ENCODE measurements around the gene COL4A5. TPM values are rescaled to one million over a fixed set of nuclear protein-coding genes. Genes with fewer than 3 reads are reported as not detected.

The COL4A5 gene
- total and polyA plus RNA-seq, 2 of the 13 experiments (the other 11 are each of a cell fraction or from before 2014, with no cell fraction given): 39.5 to 45.5 TPM

GRCh38 chrX:108419401-108419800 lies 20.2 kb upstream of the COL4A5 start:
- Histone ChIP-seq H3K79me2 (ENCODE audit: insufficient read depth, low read length) (no peaks in the 10 kb centered on the region), H3K4me2 (ENCODE audit: low read depth, low read length) (no peak overlapping the region), H3K27ac (ENCODE audit: extremely low read length, insufficient read depth, low read length) (no peak overlapping the region), H4K20me1 (ENCODE audit: insufficient read depth, low read length) (no peaks in the 10 kb centered on the region), H2AFZ (ENCODE audit: low read length) (no peak overlapping the region), H3K36me3 (replicated peaks in 1 of 2; ENCODE audit: control insufficient read depth in 1 of 2, insufficient read depth in 2 of 2, low read length in 2 of 2) (no peaks in the 10 kb centered on the region), H3K4me3 (replicated peaks in 1 of 3; ENCODE audit: insufficient read depth in 1 of 3, low read depth in 2 of 3, low read length in 3 of 3) (no peak overlapping the region), H3K9ac (ENCODE audit: insufficient read depth, low read depth, low read length) (no peak overlapping the region), H3K27me3 (ENCODE audit: control insufficient read depth in 1 of 2, insufficient read depth in 2 of 2, low read length in 2 of 2) (no peaks in the 10 kb centered on the region), H3K4me1 (ENCODE audit: insufficient read depth, low read length) (no peaks in the 10 kb centered on the region), H3K9me3 (ENCODE audit: low read length) (no peaks in the 10 kb centered on the region)
- CTCF ChIA-PET (ENCODE audit: low intra/inter-chr PET ratio, low total read pairs): no interaction called here
- no TSS peak for BruUV-seq (replicated peaks)
- in situ Hi-C loops (cut with HindIII; ENCODE audit: extremely low pct_ligation_motif_present, low pct_unique_long_range_greater_than_20kb) (no loop called here), intact Hi-C loops (cut with micrococcal nuclease; ENCODE audit: unreplicated experiment) (no loop called here)
- FAIRE-seq (no peak), DNase-seq (ENCODE audit: low spot score) (no peak), ATAC-seq (no peak)
- POLR2A ChIA-PET: no interaction called here
- TF ChIP-seq FOXM1 (CRISPR knock-in tag; IDR thresholded peaks at IDR 0.05): no peak
- TF ChIP-seq ZNF256 (CRISPR knock-in tag; conservative IDR thresholded peaks at IDR 0.05): no peak
- TF ChIP-seq FOXO1 (CRISPR knock-in tag; IDR thresholded peaks at IDR 0.05): no peak
- TF ChIP-seq ZKSCAN5 (CRISPR knock-in tag; IDR thresholded peaks at IDR 0.05): no peak
- no peak for TF ChIP-seq ZSCAN20 (CRISPR knock-in tag; IDR thresholded peaks at IDR 0.05; ENCODE audit: borderline replicate concordance)
- no peak for TF ChIP-seq ZNF446 (CRISPR knock-in tag; IDR thresholded peaks at IDR 0.05)
- TF ChIP-seq, protein P1, sequence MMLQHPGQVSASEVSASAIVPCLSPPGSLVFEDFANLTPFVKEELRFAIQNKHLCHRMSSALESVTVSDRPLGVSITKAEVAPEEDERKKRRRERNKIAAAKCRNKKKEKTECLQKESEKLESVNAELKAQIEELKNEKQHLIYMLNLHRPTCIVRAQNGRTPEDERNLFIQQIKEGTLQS (CRISPR knock-in tag; IDR thresholded peaks at IDR 0.05): no peak
- TF ChIP-seq POGK (CRISPR knock-in tag; conservative IDR thresholded peaks at IDR 0.05): no peak
- no peak for TF ChIP-seq HINFP (CRISPR knock-in tag; IDR thresholded peaks at IDR 0.05; ENCODE audit: low read depth)
- TF ChIP-seq, protein P2, sequence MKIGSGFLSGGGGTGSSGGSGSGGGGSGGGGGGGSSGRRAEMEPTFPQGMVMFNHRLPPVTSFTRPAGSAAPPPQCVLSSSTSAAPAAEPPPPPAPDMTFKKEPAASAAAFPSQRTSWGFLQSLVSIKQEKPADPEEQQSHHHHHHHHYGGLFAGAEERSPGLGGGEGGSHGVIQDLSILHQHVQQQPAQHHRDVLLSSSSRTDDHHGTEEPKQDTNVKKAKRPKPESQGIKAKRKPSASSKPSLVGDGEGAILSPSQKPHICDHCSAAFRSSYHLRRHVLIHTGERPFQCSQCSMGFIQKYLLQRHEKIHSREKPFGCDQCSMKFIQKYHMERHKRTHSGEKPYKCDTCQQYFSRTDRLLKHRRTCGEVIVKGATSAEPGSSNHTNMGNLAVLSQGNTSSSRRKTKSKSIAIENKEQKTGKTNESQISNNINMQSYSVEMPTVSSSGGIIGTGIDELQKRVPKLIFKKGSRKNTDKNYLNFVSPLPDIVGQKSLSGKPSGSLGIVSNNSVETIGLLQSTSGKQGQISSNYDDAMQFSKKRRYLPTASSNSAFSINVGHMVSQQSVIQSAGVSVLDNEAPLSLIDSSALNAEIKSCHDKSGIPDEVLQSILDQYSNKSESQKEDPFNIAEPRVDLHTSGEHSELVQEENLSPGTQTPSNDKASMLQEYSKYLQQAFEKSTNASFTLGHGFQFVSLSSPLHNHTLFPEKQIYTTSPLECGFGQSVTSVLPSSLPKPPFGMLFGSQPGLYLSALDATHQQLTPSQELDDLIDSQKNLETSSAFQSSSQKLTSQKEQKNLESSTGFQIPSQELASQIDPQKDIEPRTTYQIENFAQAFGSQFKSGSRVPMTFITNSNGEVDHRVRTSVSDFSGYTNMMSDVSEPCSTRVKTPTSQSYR (CRISPR knock-in tag; IDR thresholded peaks at IDR 0.05; ENCODE audit: borderline replicate concordance): no peak
- TF ChIP-seq, protein P3, sequence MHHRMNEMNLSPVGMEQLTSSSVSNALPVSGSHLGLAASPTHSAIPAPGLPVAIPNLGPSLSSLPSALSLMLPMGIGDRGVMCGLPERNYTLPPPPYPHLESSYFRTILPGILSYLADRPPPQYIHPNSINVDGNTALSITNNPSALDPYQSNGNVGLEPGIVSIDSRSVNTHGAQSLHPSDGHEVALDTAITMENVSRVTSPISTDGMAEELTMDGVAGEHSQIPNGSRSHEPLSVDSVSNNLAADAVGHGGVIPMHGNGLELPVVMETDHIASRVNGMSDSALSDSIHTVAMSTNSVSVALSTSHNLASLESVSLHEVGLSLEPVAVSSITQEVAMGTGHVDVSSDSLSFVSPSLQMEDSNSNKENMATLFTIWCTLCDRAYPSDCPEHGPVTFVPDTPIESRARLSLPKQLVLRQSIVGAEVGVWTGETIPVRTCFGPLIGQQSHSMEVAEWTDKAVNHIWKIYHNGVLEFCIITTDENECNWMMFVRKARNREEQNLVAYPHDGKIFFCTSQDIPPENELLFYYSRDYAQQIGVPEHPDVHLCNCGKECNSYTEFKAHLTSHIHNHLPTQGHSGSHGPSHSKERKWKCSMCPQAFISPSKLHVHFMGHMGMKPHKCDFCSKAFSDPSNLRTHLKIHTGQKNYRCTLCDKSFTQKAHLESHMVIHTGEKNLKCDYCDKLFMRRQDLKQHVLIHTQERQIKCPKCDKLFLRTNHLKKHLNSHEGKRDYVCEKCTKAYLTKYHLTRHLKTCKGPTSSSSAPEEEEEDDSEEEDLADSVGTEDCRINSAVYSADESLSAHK (CRISPR knock-in tag; IDR thresholded peaks at IDR 0.05; ENCODE audit: borderline replicate concordance): no peak
- no peak for TF ChIP-seq SCMH1 (CRISPR knock-in tag; IDR thresholded peaks at IDR 0.05; ENCODE audit: borderline replicate concordance)
- no peak for TF ChIP-seq KDM2A (CRISPR knock-in tag; IDR thresholded peaks at IDR 0.05; ENCODE audit: borderline replicate concordance, low read depth)
- TF ChIP-seq IKZF4 (CRISPR knock-in tag; IDR thresholded peaks at IDR 0.05; ENCODE audit: borderline replicate concordance, low read depth, not compliant biosample characterization): no peak
- WGBS (ENCODE audit: low lambda C conversion rate): 67% methylated on average over 1 of the region's 1 CpG

Data from HepG2 (cell line).